ENCODE data around the gene ACAP3. TPM values are rescaled to one million over a fixed set of nuclear protein-coding genes. Genes with fewer than 3 reads are reported as not detected.

Gene ACAP3
- total RNA-seq, 1 donor from 2014 or later: 50.6 TPM

- no peak for DNase-seq
- Histone ChIP-seq H3K4me3 (no peak overlapping the region), H3K4me1 (peaks cover 13% of the 10 kb centered on the region), H3K36me3 (no peaks in the 10 kb centered on the region), H3K27me3 (ENCODE audit: low read depth) (no peaks in the 10 kb centered on the region), H3K27ac (no peak overlapping the region), H3K9me3 (no peaks in the 10 kb centered on the region)
- no peak for TF ChIP-seq CTCF (IDR thresholded peaks at IDR 0.05)
- intact Hi-C loops (cut with DNase I): no loop called here
- no peak for ATAC-seq
Observed at GRCh38 chr1:1278620-1279019, 29.1 kb downstream of the ACAP3 start.

- ATAC-seq (no peak), DNase-seq (no peak)
- intact Hi-C loops (cut with DNase I): no loop called here
- Histone ChIP-seq H3K9me3 (no peaks in the 10 kb centered on the region), H3K4me1 (peaks cover 29% of the 10 kb centered on the region), H3K27ac (no peak overlapping the region), H3K36me3 (peaks cover 5% of the 10 kb centered on the region), H3K27me3 (ENCODE audit: low read depth) (no peaks in the 10 kb centered on the region), H3K4me3 (no peak overlapping the region)
- no peak for TF ChIP-seq CTCF (IDR thresholded peaks at IDR 0.05)
Observed at GRCh38 chr1:1275836-1276235, 31.9 kb downstream of the ACAP3 start.

GRCh38 chr1:1274931-1275431 is 32.7 kb downstream of the ACAP3 start:
- Histone ChIP-seq H3K27ac (no peak overlapping the region), H3K36me3 (peaks cover 5% of the 10 kb centered on the region), H3K27me3 (ENCODE audit: low read depth) (no peaks in the 10 kb centered on the region), H3K4me3 (peak overlapping the region; percentile 93), H3K9me3 (no peaks in the 10 kb centered on the region), H3K4me1 (peaks cover 38% of the 10 kb centered on the region)
- no peak for DNase-seq
- intact Hi-C loops (cut with DNase I): no loop called here
- TF ChIP-seq CTCF (IDR thresholded peaks at IDR 0.05): no peak
- ATAC-seq: no peak

- intact Hi-C loops (cut with DNase I): no loop called here
- ATAC-seq (no peak), DNase-seq (no peak)
- Histone ChIP-seq H3K9me3 (no peaks in the 10 kb centered on the region), H3K4me3 (peak overlapping the region; percentile 93), H3K36me3 (peaks cover 5% of the 10 kb centered on the region), H3K27me3 (ENCODE audit: low read depth) (no peaks in the 10 kb centered on the region), H3K27ac (peak overlapping the region; percentile 87), H3K4me1 (peaks cover 40% of the 10 kb centered on the region)
- no peak for TF ChIP-seq CTCF (IDR thresholded peaks at IDR 0.05)
Observed at GRCh38 chr1:1274299-1274930, 33.3 kb downstream of the ACAP3 start.

- no peak for TF ChIP-seq CTCF (IDR thresholded peaks at IDR 0.05)
- peak; percentile 97 to 98 for ATAC-seq
- H3K4me3 ChIP-seq: peak within 1 kb of the TSS; percentile 93
- H3K9me3 ChIP-seq: no peaks in the 10 kb centered on the region
- peak; percentile 97 for DNase-seq
- H3K27me3 ChIP-seq (ENCODE audit: low read depth): no peaks in the 10 kb centered on the region
- peaks cover 7% of the 10 kb centered on the region for H3K36me3 ChIP-seq
- intact Hi-C loops (cut with DNase I): no loop called here
- peak within 1 kb of the TSS; percentile 87 for H3K27ac ChIP-seq
- H3K4me1 ChIP-seq: peaks cover 40% of the 10 kb centered on the region
Observed at GRCh38 chr1:1273512-1274298, 34.0 kb downstream of the ACAP3 start, which contains the start of gene UBE2J2. Gene UBE2J2 (minus strand): TSS chr1:1273854. CDS start chr1:1267992, 5,862 bp downstream.

Data from lower lobe of right lung (tissue), 2 donors.